Measurements from ENCODE around the gene MS4A10. TPM values are rescaled to one million over a fixed set of nuclear protein-coding genes. Genes with fewer than 3 reads are reported as not detected.
A peak's percentile ranks its signal among the peaks of the same experiment; 100 is the strongest.
"Not testable (repeated sequence)": the region's sequence is repeated elsewhere in the genome, so short reads cannot be mapped to it uniquely, and the experiment has no call there.

Gene MS4A10
- total RNA-seq, 1 donor from 2014 or later, result not detected

DNA sequence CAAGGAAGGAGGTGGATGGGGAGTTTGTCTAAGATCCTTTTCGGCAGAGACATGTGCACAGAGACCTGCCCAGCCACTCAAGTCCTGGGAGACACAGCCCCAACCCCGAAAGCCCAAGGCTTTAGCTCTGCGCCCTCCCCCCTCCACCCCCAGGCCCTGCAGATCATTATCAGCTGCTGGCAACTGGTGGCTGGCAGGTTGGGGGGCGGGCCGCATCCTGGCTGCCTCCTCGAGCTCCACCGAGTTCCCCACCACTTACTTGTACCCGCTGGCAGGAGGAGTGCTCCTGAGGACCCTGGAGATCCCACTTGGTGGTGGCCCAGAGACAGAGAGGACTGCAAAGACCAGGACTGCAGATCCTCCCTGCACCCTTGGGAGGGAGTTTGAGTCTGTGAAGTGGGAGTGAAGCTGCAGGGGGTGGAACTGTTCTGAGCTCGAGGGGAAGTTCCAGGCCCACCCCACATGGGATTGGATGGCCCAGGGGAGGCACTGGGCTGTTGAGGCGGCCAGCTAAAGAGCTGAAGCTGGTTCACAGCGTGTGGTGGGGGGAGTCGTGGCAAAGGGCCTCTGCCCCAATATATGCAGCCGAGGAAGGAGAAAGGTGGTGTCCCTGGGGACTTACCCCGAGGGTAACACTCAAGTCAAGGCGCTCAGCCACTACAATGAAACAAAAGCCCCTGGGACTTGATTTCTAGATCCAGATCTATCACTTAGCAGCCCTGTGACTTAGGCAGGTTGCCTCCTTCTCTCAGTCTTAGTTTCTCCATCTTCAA is 36.9 kb downstream of the MS4A10 start:
- H3K27me3 ChIP-seq (ENCODE audit: control insufficient read depth, insufficient read depth, low read length), result no peaks in the 10 kb centered on the region
- no peaks in the 10 kb centered on the region for H3K36me3 ChIP-seq (ENCODE audit: control insufficient read depth, insufficient read depth, low read length)
- H3K4me3 ChIP-seq (ENCODE audit: low read depth, low read length), result no peak overlapping the region
- TF ChIP-seq, protein P1, sequence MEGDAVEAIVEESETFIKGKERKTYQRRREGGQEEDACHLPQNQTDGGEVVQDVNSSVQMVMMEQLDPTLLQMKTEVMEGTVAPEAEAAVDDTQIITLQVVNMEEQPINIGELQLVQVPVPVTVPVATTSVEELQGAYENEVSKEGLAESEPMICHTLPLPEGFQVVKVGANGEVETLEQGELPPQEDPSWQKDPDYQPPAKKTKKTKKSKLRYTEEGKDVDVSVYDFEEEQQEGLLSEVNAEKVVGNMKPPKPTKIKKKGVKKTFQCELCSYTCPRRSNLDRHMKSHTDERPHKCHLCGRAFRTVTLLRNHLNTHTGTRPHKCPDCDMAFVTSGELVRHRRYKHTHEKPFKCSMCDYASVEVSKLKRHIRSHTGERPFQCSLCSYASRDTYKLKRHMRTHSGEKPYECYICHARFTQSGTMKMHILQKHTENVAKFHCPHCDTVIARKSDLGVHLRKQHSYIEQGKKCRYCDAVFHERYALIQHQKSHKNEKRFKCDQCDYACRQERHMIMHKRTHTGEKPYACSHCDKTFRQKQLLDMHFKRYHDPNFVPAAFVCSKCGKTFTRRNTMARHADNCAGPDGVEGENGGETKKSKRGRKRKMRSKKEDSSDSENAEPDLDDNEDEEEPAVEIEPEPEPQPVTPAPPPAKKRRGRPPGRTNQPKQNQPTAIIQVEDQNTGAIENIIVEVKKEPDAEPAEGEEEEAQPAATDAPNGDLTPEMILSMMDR (IDR thresholded peaks at IDR 0.05; ENCODE audit: insufficient read depth, low read length, poor library complexity, severe bottlenecking), result no peak
- no peak for DNase-seq (ENCODE audit: low read depth)

DNA sequence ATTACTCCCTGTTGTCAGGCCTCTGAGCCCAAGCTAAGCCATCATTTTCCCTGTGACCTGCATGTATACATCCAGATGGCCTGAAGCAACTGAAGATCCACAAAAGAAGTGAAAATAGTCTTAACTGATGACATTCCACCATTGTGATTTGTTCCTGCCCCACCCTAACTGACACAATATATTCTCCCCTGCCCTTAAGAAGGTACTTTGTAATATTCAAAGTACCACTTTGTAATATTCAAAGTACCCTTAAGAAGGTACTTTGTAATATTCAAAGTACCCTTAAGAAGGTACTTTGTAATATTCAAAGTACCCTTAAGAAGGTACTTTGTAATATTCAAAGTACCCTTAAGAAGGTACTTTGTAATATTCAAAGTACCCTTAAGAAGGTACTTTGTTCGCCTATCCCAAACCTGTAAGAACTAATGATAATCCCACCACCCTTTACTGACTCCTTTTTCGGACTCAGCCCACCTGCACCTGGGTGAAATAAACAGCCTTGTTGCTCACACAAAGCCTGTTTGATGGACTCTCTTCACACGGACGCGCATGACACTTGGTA is 38.7 kb downstream of the MS4A10 start:
- not testable (repeated sequence) for H3K27me3 ChIP-seq (ENCODE audit: control insufficient read depth, insufficient read depth, low read length); H3K4me3 ChIP-seq (ENCODE audit: low read depth, low read length); H3K36me3 ChIP-seq (ENCODE audit: control insufficient read depth, insufficient read depth, low read length); DNase-seq (ENCODE audit: low read depth)

DNA sequence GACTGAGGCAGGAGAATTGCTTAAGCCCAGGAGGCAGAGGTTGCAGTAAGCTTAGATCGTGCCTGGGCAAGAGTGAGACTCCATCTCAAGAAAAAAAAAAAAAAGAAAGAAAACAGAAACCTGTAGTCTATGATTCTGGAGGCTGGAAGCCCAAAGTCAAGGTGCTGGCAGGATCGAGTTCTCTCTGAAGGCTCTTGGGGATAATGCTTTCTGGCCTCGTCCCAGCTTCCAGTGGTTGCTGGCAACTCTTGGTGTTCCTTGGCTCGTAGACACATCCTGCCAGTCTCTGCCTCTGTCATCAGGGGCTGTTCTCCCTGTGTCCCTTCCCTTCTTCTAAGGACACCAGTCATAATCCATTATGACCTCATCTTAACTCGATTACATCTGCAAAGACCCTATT is 40.0 kb downstream of the MS4A10 start:
- DNase-seq (ENCODE audit: low read depth), result no peak
- Histone ChIP-seq H3K27me3 (ENCODE audit: control insufficient read depth, insufficient read depth, low read length) (peaks cover 9% of the 10 kb centered on the region), H3K36me3 (ENCODE audit: control insufficient read depth, insufficient read depth, low read length) (no peaks in the 10 kb centered on the region), H3K4me3 (ENCODE audit: low read depth, low read length) (no peak overlapping the region)
- TF ChIP-seq, protein P1 (IDR thresholded peaks at IDR 0.05; ENCODE audit: insufficient read depth, low read length, poor library complexity, severe bottlenecking), result no peak

DNA sequence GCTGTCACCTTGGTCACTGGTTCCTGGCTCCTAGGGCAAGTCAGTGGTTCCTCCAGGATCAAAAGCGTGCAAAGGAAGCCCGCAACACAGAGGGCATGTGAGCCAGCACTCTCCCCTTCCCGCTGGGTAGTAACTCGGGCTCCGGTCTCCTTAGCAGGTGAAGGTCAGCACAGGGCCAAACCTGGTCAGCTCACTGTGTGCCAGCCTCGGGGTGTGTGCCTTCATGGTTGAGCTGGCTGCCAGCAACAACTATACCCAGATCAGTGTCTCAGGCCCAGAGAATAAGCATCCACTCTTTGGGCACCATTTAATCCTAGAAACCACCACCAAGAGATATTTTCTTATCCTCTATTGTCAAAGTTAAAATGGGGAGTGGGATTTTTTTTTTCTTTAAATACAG is 40.7 kb downstream of the MS4A10 start:
- peaks cover 9% of the 10 kb centered on the region for H3K27me3 ChIP-seq (ENCODE audit: control insufficient read depth, insufficient read depth, low read length)
- TF ChIP-seq, protein P1 (IDR thresholded peaks at IDR 0.05; ENCODE audit: insufficient read depth, low read length, poor library complexity, severe bottlenecking), result no peak

DNA sequence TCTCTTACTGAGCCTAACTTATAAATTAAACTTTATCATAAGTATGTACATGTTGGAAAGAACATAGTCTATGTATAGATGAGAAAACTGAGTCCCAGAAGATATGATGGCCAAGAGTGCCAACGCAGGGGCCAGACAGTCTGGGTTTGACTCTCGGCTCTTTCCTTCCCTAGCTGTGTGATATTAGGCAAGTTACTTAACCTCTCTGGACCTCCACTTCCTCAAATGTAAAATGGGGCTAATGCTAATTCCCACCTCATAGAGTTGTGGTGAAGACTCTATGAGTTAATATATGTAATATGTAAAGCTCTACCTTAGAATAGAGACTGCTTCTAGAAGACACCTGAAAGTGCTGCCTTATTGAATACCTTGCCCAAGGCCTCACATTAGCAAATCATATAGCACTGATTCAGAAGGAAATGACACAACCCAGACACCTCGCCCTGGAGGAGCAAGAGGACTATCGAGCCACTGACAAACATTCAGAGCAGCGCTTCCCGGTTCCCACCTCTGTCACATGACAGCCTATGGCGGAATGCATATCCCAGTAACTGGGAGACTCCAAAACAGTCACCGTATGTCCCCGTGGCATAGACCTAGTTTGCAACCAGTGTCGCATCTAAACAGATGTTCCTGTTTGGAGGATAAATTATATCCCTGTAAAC is 45.5 kb downstream of the MS4A10 start:
- no peaks in the 10 kb centered on the region for H3K36me3 ChIP-seq (ENCODE audit: control insufficient read depth, insufficient read depth, low read length)
- no peak for DNase-seq (ENCODE audit: low read depth)
- TF ChIP-seq, protein P1 (IDR thresholded peaks at IDR 0.05; ENCODE audit: insufficient read depth, low read length, poor library complexity, severe bottlenecking), result no peak
- H3K27me3 ChIP-seq (ENCODE audit: control insufficient read depth, insufficient read depth, low read length), result peaks cover 9% of the 10 kb centered on the region
- H3K4me3 ChIP-seq (ENCODE audit: low read depth, low read length), result no peak overlapping the region

More for the DNA sequence above, 40.7 kb downstream of the MS4A10 start:
- DNase-seq (ENCODE audit: low read depth), result no peak
- Histone ChIP-seq H3K4me3 (ENCODE audit: low read depth, low read length) (no peak overlapping the region), H3K36me3 (ENCODE audit: control insufficient read depth, insufficient read depth, low read length) (no peaks in the 10 kb centered on the region)

DNA sequence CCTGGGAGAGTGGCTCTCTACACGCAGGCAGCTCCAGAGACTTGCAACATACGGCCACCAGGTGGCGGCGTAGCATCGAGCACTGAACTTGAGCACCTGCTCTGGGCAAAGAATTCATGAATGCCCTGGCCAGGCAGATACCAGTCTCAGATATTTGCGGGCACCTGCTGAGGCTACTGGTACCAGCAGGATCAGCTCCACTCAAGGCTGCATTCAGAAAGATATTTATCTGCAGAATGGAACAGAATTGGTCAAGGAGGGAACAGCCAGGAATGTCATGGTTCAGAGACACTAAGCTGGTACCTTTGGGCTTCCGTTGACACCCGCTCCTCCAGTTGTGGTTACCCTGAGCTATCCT is 46.0 kb downstream of the MS4A10 start:
- peak; percentile 31 for DNase-seq (ENCODE audit: low read depth)
- Histone ChIP-seq H3K27me3 (ENCODE audit: control insufficient read depth, insufficient read depth, low read length) (peaks cover 9% of the 10 kb centered on the region), H3K4me3 (ENCODE audit: low read depth, low read length) (no peak overlapping the region), H3K36me3 (ENCODE audit: control insufficient read depth, insufficient read depth, low read length) (no peaks in the 10 kb centered on the region)
- TF ChIP-seq, protein P1 (IDR thresholded peaks at IDR 0.05; ENCODE audit: insufficient read depth, low read length, poor library complexity, severe bottlenecking), result peak; percentile 92
